DMS114 treated with DMSO at 0.1 percent for 48 hours (cell line): ENCODE results near the gene TMTC3.
"Not testable (repeated sequence)": the region's sequence is repeated elsewhere in the genome, so short reads cannot be mapped to it uniquely, and the experiment has no call there.

ENCODE experiments used
- DNase-seq: peaks from one replicate; lab custom pipeline; 2025; ENCODE audit not compliant: unreplicated experiment; lab: John Stamatoyannopoulos, UW

Gene TMTC3

GRCh38 chr12:88163371-88163770, 21.3 kb downstream of the TMTC3 start:
- DNase-seq: no peak

GRCh38 chr12:88166179-88166578, 24.1 kb downstream of the TMTC3 start:
- DNase-seq: no peak

GRCh38 chr12:88167384-88167783, 25.3 kb downstream of the TMTC3 start:
- DNase-seq: no peak

- no peak for DNase-seq
These were observed 30.8 kb downstream of the TMTC3 start for GRCh38 chr12:88172844-88173407.

GRCh38 chr12:88175544-88175943, 33.4 kb downstream of the TMTC3 start:
- no peak for DNase-seq

GRCh38 chr12:88179436-88180014, 37.4 kb downstream of the TMTC3 start:
- DNase-seq: no peak

GRCh38 chr12:88181881-88182280, 39.8 kb downstream of the TMTC3 start:
- no peak for DNase-seq

GRCh38 chr12:88182416-88182815, 40.3 kb downstream of the TMTC3 start:
- no peak for DNase-seq

GRCh38 chr12:88184196-88184595, 42.1 kb downstream of the TMTC3 start:
- DNase-seq: no peak

- no peak for DNase-seq
These were observed 43.2 kb downstream of the TMTC3 start for GRCh38 chr12:88185279-88185678.

GRCh38 chr12:88185988-88186387, 43.9 kb downstream of the TMTC3 start:
- no peak for DNase-seq

- no peak for DNase-seq
These were observed 45.5 kb downstream of the TMTC3 start for GRCh38 chr12:88187571-88187970.

GRCh38 chr12:88188180-88188579, 46.1 kb downstream of the TMTC3 start:
- no peak for DNase-seq

- no peak for DNase-seq
These were observed 50.3 kb downstream of the TMTC3 start for GRCh38 chr12:88192426-88192825.

- DNase-seq: no peak
These were observed 52.8 kb downstream of the TMTC3 start for GRCh38 chr12:88194868-88195267.

- DNase-seq: no peak
These were observed 57.9 kb downstream of the TMTC3 start for GRCh38 chr12:88200029-88200428.

GRCh38 chr12:88202500-88202899, 60.4 kb downstream of the TMTC3 start:
- no peak for DNase-seq

GRCh38 chr12:88206601-88207000, 64.5 kb downstream of the TMTC3 start:
- DNase-seq: no peak

GRCh38 chr12:88207921-88208620, 66.0 kb downstream of the TMTC3 start:
- DNase-seq: no peak

- no peak for DNase-seq
These were observed 66.6 kb downstream of the TMTC3 start for GRCh38 chr12:88208661-88209060.

GRCh38 chr12:88210311-88210710, 68.2 kb downstream of the TMTC3 start:
- DNase-seq: not testable (repeated sequence)

- no peak for DNase-seq
These were observed 76.2 kb downstream of the TMTC3 start for GRCh38 chr12:88218293-88218692.

GRCh38 chr12:88219861-88220260, 77.8 kb downstream of the TMTC3 start:
- DNase-seq: no peak
